ENCODE measurements around the gene FSCB. TPM values are rescaled to one million over a fixed set of nuclear protein-coding genes. Genes with fewer than 3 reads are reported as not detected.

FSCB gene
- total and polyA plus RNA-seq, 9 of the 15 experiments (the other 6 are each of a cell fraction or from before 2014, with no cell fraction given), result not detected

- no peak for TF ChIP-seq SIN3A (IDR thresholded peaks at IDR 0.05; ENCODE audit: borderline replicate concordance in 2 of 2, control insufficient read depth in 1 of 2, low read depth in 2 of 2, low read length in 2 of 2)
These were observed 29.1 kb downstream of the FSCB start (continued) for GRCh38 chr14:44477953-44478352.

GRCh38 chr14:44468771-44469170 is 38.3 kb downstream of the FSCB start:
- no peaks in the 10 kb centered on the region for H4K20me1 ChIP-seq (replicated peaks; ENCODE audit: control insufficient read depth, insufficient read depth, low read length)
- no peak overlapping the region for H3K9ac ChIP-seq (ENCODE audit: insufficient read depth in 1 of 2, low read depth in 2 of 2, low read length in 2 of 2)
- H2AFZ ChIP-seq (ENCODE audit: low read depth, low read length), result no peak overlapping the region
- H3K4me1 ChIP-seq (replicated peaks in 1 of 2; ENCODE audit: control insufficient read depth in 2 of 2, insufficient read depth in 2 of 2, low read length in 2 of 2), result no peaks in the 10 kb centered on the region
- ATAC-seq (no peak), DNase-seq (ENCODE audit: extremely low read depth in 1 of 4, low spot score in 3 of 4) (no peak), FAIRE-seq (no peak)
- no peaks in the 10 kb centered on the region for H3K9me1 ChIP-seq (ENCODE audit: control insufficient read depth, insufficient read depth, low read length)
- H3K27ac ChIP-seq (ENCODE audit: extremely low read depth, low read depth, low read length), result no peak overlapping the region
- no peaks in the 10 kb centered on the region for H3K9me3 ChIP-seq (replicated peaks; ENCODE audit: control insufficient read depth, insufficient read depth, low read depth, low read length)
- no peaks in the 10 kb centered on the region for H3K36me3 ChIP-seq (ENCODE audit: control insufficient read depth, insufficient read depth, low read length)
- CTCF ChIA-PET (ENCODE audit: low intra/inter-chr PET ratio), result no interaction called here
- H3K4me2 ChIP-seq (ENCODE audit: insufficient read depth, low read length), result no peak overlapping the region
- no TSS peak for BruUV-seq (replicated peaks)
- in situ Hi-C loops (cut with MboI), result no loop called here
- POLR2A ChIA-PET, result no interaction called here
- H3K27me3 ChIP-seq (ENCODE audit: control insufficient read depth in 2 of 2, insufficient read depth in 2 of 2, low read length in 2 of 2), result no peaks in the 10 kb centered on the region
- intact Hi-C loops (cut with micrococcal nuclease), result no loop called here
- H3K4me3 ChIP-seq, result no peak overlapping the region
- TF ChIP-seq HNRNPUL1 (IDR thresholded peaks at IDR 0.05; ENCODE audit: low read length) (no peak), ZNF174 (CRISPR knock-in tag; IDR thresholded peaks at IDR 0.05) (no peak), ZNF584 (CRISPR knock-in tag; IDR thresholded peaks at IDR 0.05; ENCODE audit: low read depth) (no peak), ZNF561 (CRISPR knock-in tag; conservative IDR thresholded peaks at IDR 0.05) (no peak), YBX1 (IDR thresholded peaks at IDR 0.05) (no peak), ZNF778 (CRISPR knock-in tag; IDR thresholded peaks at IDR 0.05) (no peak), XRCC5 (IDR thresholded peaks at IDR 0.05; ENCODE audit: low read depth, low read length) (no peak), E2F8 (IDR thresholded peaks at IDR 0.05; ENCODE audit: low read depth, partially characterized antibody) (no peak), ZKSCAN1 (IDR thresholded peaks at IDR 0.05; ENCODE audit: low read depth, low read length) (no peak), ZNF592 (IDR thresholded peaks at IDR 0.05) (no peak), TCFL5 (CRISPR knock-in tag; conservative IDR thresholded peaks at IDR 0.05) (no peak)
- H3K79me2 ChIP-seq (ENCODE audit: control insufficient read depth, insufficient read depth, low read length), result no peaks in the 10 kb centered on the region
